Activated T-cell treated with anti-CD3 and anti-CD28 coated beads, Interleukin-2, amount 50 U/mL, for 72 hours (primary cell): ENCODE results near the gene AMOTL1. TPM values are rescaled to one million over a fixed set of nuclear protein-coding genes. Genes with fewer than 3 reads are reported as not detected.

ENCODE experiments used
- ATAC-seq, 2 donors: fragments of 150-1000 bp; cut with Tn5 transposase; replicated peaks in 1 of 2; 2 replicates each; pipeline ENCODE4 v1.10.0; 2021; ENCODE audit warnings: moderate library complexity in 2 of 2, mild to moderate bottlenecking in 1 of 2
- DNase-seq, 2 donors: peaks; one replicate each; pipeline ENCODE4 v3.0.0; 2021 to 2022; ENCODE audit warnings: mixed read lengths in 1 of 2
- H3K27ac Mint-ChIP-seq: one replicate; pipeline ENCODE4 v1.8.0; 2022; ENCODE audit warnings: mild to moderate bottlenecking, moderate library complexity, mixed read lengths
- H3K27me3 Mint-ChIP-seq: one replicate; pipeline ENCODE4 v1.8.0; 2022; ENCODE audit warnings: low read depth, mixed read lengths
- H3K36me3 Mint-ChIP-seq, 2 donors: one replicate each; pipeline ENCODE4 v1.8.0; 2022; ENCODE audit warnings: mixed read lengths in 2 of 2, mild to moderate bottlenecking in 1 of 2; ENCODE audit not compliant: insufficient read depth in 2 of 2
- H3K4me1 Mint-ChIP-seq: one replicate; pipeline ENCODE4 v1.8.0; 2022; ENCODE audit warnings: low read depth, mixed read lengths
- H3K4me3 Mint-ChIP-seq, 2 donors: one replicate each; pipeline ENCODE4 v1.8.0; 2022; ENCODE audit warnings: mild to moderate bottlenecking in 2 of 2, mixed read lengths in 2 of 2, moderate library complexity in 2 of 2
- H3K9me3 Mint-ChIP-seq, 2 donors: one replicate each; pipeline ENCODE4 v1.8.0; 2022; ENCODE audit warnings: mixed read lengths in 2 of 2
- total RNA-seq, 2 donors: library from RNA; stranded (reverse); gene quantifications; one replicate each; pipeline ENCODE4 v1.2.3, GENCODE V29; 2022

The AMOTL1 gene
- 1 to 10 TPM in 1 of 2 donors, under 1 TPM in 1; 0.67 to 2.8 TPM for total RNA-seq

- Mint-ChIP-seq H3K27ac (no peak within 1 kb of the TSS), H3K4me3 (peak within 1 kb of the TSS; percentile 75 to 79), H3K27me3 (peaks cover 42% of the 10 kb centered on the region), H3K9me3 (no peaks in the 10 kb centered on the region), H3K4me1 (peaks cover 15% of the 10 kb centered on the region), H3K36me3 (no peaks in the 10 kb centered on the region)
- DNase-seq (peak; percentile 51 to 64), ATAC-seq (peak; percentile 78 to 86)
These were observed at the start of gene AMOTL1 for GRCh38 chr11:94767701-94768601. TSS of gene AMOTL1 (plus strand) at chr11:94768356. CDS start at chr11:94768512, 156 bp downstream.

GRCh38 chr11:94719876-94720275, 48.3 kb upstream of the AMOTL1 start:
- Mint-ChIP-seq H3K9me3 (peaks cover 0 to 2% of the 10 kb centered on the region in 2 donors), H3K36me3 (no peaks in the 10 kb centered on the region), H3K4me1 (no peaks in the 10 kb centered on the region), H3K27me3 (peaks cover 52% of the 10 kb centered on the region), H3K27ac (no peak overlapping the region), H3K4me3 (no peak overlapping the region)
- no peak for ATAC-seq
- no peak for DNase-seq

- Mint-ChIP-seq H3K27me3 (peaks cover 34% of the 10 kb centered on the region), H3K27ac (no peak overlapping the region), H3K4me1 (no peaks in the 10 kb centered on the region), H3K9me3 (peaks cover 0 to 2% of the 10 kb centered on the region in 2 donors), H3K4me3 (no peak overlapping the region), H3K36me3 (no peaks in the 10 kb centered on the region)
- ATAC-seq (no peak), DNase-seq (no peak)
These were observed 46.4 kb upstream of the AMOTL1 start for GRCh38 chr11:94721565-94722292.

GRCh38 chr11:94722735-94723134, 45.4 kb upstream of the AMOTL1 start:
- Mint-ChIP-seq H3K4me3 (no peak overlapping the region), H3K27ac (no peak overlapping the region), H3K36me3 (no peaks in the 10 kb centered on the region)

GRCh38 chr11:94725097-94725496, 43.1 kb upstream of the AMOTL1 start:
- Mint-ChIP-seq H3K27me3 (peaks cover 29% of the 10 kb centered on the region), H3K27ac (no peak overlapping the region), H3K9me3 (no peaks in the 10 kb centered on the region), H3K36me3 (no peaks in the 10 kb centered on the region), H3K4me3 (no peak overlapping the region), H3K4me1 (no peaks in the 10 kb centered on the region)
- DNase-seq, result no peak
- no peak for ATAC-seq

More at GRCh38 chr11:94722735-94723134, 45.4 kb upstream of the AMOTL1 start:
- H3K27me3 Mint-ChIP-seq, result peaks cover 28% of the 10 kb centered on the region
- no peak for ATAC-seq
- peaks cover 0 to 2% of the 10 kb centered on the region in 2 donors for H3K9me3 Mint-ChIP-seq
- DNase-seq, result no peak
- H3K4me1 Mint-ChIP-seq, result no peaks in the 10 kb centered on the region

GRCh38 chr11:94727819-94728218, 40.3 kb upstream of the AMOTL1 start:
- Mint-ChIP-seq H3K36me3 (no peaks in the 10 kb centered on the region), H3K9me3 (no peaks in the 10 kb centered on the region), H3K4me1 (no peaks in the 10 kb centered on the region), H3K27ac (no peak overlapping the region), H3K27me3 (peaks cover 16% of the 10 kb centered on the region), H3K4me3 (no peak overlapping the region)
- ATAC-seq (no peak), DNase-seq (no peak)

GRCh38 chr11:94728541-94728940, 39.6 kb upstream of the AMOTL1 start:
- no peaks in the 10 kb centered on the region for H3K4me1 Mint-ChIP-seq
- H3K27me3 Mint-ChIP-seq, result peaks cover 11% of the 10 kb centered on the region
- ATAC-seq (no peak), DNase-seq (no peak)
- no peak overlapping the region for H3K4me3 Mint-ChIP-seq
- H3K36me3 Mint-ChIP-seq, result no peaks in the 10 kb centered on the region
- no peak overlapping the region for H3K27ac Mint-ChIP-seq
- H3K9me3 Mint-ChIP-seq, result no peaks in the 10 kb centered on the region

- ATAC-seq (no peak), DNase-seq (no peak)
- Mint-ChIP-seq H3K4me1 (no peaks in the 10 kb centered on the region), H3K4me3 (no peak overlapping the region), H3K27me3 (peaks cover 11% of the 10 kb centered on the region), H3K36me3 (no peaks in the 10 kb centered on the region), H3K27ac (no peak overlapping the region), H3K9me3 (no peaks in the 10 kb centered on the region)
These were observed 39.0 kb upstream of the AMOTL1 start for GRCh38 chr11:94728966-94729751.

GRCh38 chr11:94730153-94730552, 38.0 kb upstream of the AMOTL1 start:
- H3K4me1 Mint-ChIP-seq, result peaks cover 9% of the 10 kb centered on the region
- ATAC-seq, result no peak
- H3K36me3 Mint-ChIP-seq, result no peaks in the 10 kb centered on the region
- H3K9me3 Mint-ChIP-seq, result no peaks in the 10 kb centered on the region
- no peak overlapping the region for H3K27ac Mint-ChIP-seq
- no peak overlapping the region for H3K4me3 Mint-ChIP-seq
- no peak for DNase-seq
- H3K27me3 Mint-ChIP-seq, result peaks cover 11% of the 10 kb centered on the region

GRCh38 chr11:94731880-94732601, 36.1 kb upstream of the AMOTL1 start:
- H3K4me1 Mint-ChIP-seq, result peaks cover 10% of the 10 kb centered on the region
- H3K27ac Mint-ChIP-seq, result no peak overlapping the region
- H3K9me3 Mint-ChIP-seq, result no peaks in the 10 kb centered on the region
- peaks cover 11% of the 10 kb centered on the region for H3K27me3 Mint-ChIP-seq
- DNase-seq, result no peak
- no peak for ATAC-seq
- no peaks in the 10 kb centered on the region for H3K36me3 Mint-ChIP-seq
- H3K4me3 Mint-ChIP-seq, result no peak overlapping the region

- no peak for ATAC-seq
- Mint-ChIP-seq H3K27me3 (peaks cover 11% of the 10 kb centered on the region), H3K4me1 (peaks cover 10% of the 10 kb centered on the region), H3K36me3 (no peaks in the 10 kb centered on the region), H3K27ac (no peak overlapping the region), H3K4me3 (no peak overlapping the region), H3K9me3 (no peaks in the 10 kb centered on the region)
- DNase-seq, result no peak
These were observed 35.4 kb upstream of the AMOTL1 start for GRCh38 chr11:94732617-94733281.
